SH-SY5Y (cell line): ENCODE measurements around the gene CREB3L1.

Experiments used
- GATA2 ChIP-seq: IDR thresholded peaks from 2 replicates; pipeline ENCODE4 v1.6.1; 2011; ENCODE audit warnings: mild to moderate bottlenecking, low read depth, low read length
- GATA3 ChIP-seq: IDR thresholded peaks from 2 replicates; pipeline ENCODE4 v1.6.1; 2011; ENCODE audit warnings: low read depth, mild to moderate bottlenecking, low read length, moderate library complexity

The CREB3L1 gene

GRCh38 chr11:46273511-46274205 is 3.8 kb upstream of the CREB3L1 start:
- no peak for TF ChIP-seq GATA2
- TF ChIP-seq GATA3: no peak

- TF ChIP-seq GATA2: no peak
- no peak for TF ChIP-seq GATA3
These were observed 1.4 kb upstream of the CREB3L1 start for GRCh38 chr11:46275964-46276641.

DNA sequence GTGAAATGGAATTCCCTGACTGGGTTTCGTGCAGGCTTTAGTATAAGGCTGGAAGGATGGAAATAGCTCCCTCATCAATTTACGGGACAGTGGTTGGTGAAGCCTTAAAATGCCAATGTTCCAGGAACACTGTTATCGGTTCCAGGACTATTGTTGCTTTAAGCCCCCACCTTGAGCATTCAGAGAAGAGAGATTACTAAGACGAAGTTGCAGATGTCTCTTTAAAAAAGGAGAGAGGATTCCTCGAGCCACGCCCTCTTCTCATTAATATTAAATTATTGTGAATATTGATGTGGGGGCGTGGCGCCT is 195 bp upstream of the CREB3L1 start:
- TF ChIP-seq GATA2 (no peak), GATA3 (no peak)

GRCh38 chr11:46278387-46279125 is 1.1 kb downstream of the CREB3L1 start:
- TF ChIP-seq GATA3: no peak
- TF ChIP-seq GATA2: no peak

- TF ChIP-seq GATA3 (no peak), GATA2 (no peak)
These were observed 2.0 kb downstream of the CREB3L1 start for GRCh38 chr11:46279126-46280099.

DNA sequence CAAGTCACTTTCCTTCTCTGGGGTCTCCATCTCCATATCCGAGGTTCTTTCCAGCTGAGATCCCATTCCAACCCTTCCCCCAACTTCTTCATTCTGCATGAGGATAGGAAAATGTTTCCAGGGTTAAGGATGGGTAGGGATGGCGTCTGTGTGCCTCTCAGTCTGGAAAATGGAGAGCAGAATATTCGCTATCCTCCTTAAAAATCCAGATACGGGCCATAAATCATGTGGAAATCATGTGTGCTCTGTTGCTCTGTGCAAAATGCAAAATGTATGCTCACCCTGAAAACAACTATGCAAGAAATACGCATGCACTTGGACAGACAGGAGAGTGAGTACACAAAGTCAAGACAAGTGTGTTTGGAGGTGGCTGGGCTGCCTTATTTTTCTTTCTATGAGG is 3.2 kb downstream of the CREB3L1 start:
- no peak for TF ChIP-seq GATA3
- TF ChIP-seq GATA2: no peak

DNA sequence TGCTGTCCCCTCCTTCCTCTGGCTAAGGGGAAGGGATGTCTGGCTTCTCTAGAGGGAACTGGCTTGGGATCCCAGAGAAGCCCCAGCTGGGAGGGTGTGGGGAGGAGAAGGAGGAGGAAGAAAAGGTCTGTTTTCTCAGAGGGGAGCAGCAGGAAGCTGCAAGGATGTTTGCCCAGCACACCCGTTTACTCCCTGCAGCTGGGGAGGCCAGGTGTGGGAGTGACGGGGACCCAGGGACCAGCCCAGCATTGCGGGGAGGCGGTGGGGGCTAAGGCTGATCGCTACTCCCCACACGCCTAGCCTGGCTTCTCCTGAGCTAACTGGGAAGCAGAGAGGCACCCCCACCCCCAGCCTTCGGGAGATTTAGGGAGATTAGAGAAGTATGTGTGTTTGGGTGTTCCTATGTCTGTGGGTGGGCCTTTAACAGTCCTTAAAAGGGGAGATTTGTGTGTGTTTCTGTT is 3.9 kb downstream of the CREB3L1 start:
- TF ChIP-seq GATA2 (no peak), GATA3 (no peak)

DNA sequence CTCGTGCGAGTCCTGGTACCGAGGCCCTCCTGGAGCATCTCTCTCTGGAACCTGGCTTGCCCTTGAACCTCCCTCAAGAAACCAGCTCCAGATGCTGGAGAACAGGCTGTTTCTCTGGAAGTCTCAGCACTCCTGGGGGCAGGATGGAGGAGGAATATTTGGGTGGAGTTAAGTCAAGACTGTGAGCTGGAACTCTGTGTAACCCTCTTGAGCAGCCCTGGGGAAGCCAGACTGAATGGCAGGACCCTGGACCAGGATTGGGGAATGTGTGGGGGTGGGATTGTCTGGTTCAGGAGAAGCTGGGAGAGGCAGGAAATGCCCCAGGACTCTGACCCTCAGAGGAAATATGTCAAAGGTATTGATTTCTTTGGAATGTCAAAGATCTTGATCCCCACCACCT is 7.7 kb downstream of the CREB3L1 start:
- TF ChIP-seq GATA2: no peak
- TF ChIP-seq GATA3: no peak

DNA sequence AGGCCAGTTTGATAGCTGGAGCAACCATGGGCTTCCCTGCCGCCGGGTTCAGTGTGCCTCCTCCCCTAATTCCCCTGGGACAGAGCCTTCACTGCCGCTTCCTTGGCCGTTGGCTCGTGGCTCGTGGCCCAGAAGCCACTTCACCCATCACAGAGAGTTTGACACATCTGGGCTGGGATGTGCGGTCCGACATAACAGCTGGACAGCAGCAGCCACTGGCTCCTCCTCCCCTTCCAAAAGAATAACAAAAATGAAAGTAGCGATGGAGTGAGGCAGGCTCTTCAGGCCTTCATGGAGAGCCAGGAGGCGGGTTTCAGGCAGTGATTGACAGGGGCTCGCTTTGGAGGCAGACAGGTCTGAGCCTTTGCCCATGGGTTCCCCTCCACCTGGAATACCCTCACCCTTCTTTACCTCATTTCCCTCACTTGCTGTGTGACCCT is 8.2 kb downstream of the CREB3L1 start:
- TF ChIP-seq GATA3 (no peak), GATA2 (no peak)

DNA sequence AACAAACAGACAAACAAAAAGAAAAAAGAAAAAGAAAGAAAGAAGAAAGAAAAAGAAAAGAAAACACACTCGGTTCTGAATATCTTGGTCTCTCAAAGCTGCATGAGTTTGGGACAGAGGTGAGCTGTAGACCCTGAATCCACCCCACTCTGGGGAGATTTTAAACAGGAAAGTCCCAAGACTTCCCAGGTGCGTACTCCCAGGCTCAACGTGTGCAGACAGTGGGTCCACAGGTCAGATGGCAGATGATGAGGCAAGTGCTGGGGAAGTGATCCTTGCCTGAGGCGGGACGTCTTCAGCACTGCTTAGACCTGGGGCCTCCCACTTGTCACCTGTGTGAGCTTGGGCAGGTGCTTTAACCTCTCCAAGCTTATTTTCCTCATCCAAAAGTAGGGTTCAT is 9.3 kb downstream of the CREB3L1 start:
- TF ChIP-seq GATA2: no peak
- no peak for TF ChIP-seq GATA3

DNA sequence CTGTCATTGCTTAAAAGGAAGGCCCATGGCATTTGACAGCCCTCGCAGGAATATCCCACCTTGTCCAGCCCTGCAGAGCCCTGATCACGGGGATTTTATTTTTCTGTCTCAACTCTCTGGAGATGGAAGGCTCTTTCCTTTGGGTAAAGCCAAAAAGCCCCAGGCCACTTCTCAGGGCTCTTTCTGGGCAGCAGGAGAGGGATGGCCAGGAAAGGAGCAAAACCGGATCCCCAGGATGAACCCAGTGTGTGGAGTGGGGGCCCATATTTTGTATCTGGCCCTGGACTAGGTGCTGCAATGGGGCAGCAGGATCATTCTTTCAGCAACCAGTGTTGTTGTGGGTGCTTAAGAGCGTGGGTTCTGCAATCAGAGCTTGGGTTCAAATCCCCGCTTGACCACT is 11.0 kb downstream of the CREB3L1 start:
- TF ChIP-seq GATA3 (no peak), GATA2 (no peak)

DNA sequence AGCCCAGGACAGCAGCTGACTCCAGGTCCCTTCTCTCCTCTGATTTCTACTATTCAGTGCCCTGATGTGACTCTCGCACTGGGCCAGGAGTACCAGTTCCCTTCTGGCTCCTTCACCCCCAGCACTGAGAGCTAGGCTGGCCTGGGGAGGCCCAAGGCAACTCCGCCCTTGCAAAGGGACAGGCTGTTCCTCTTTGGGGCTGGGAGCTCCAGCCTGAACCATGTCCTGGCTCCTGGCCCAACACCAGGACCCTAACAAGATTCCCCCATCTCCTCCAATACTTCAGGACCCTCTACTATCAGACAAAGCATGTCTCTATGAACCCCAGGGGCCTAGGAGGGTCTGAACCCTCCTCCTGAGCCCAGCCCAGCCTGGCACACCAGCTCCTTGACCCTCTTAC is 12.5 kb downstream of the CREB3L1 start:
- TF ChIP-seq GATA2: no peak
- no peak for TF ChIP-seq GATA3

DNA sequence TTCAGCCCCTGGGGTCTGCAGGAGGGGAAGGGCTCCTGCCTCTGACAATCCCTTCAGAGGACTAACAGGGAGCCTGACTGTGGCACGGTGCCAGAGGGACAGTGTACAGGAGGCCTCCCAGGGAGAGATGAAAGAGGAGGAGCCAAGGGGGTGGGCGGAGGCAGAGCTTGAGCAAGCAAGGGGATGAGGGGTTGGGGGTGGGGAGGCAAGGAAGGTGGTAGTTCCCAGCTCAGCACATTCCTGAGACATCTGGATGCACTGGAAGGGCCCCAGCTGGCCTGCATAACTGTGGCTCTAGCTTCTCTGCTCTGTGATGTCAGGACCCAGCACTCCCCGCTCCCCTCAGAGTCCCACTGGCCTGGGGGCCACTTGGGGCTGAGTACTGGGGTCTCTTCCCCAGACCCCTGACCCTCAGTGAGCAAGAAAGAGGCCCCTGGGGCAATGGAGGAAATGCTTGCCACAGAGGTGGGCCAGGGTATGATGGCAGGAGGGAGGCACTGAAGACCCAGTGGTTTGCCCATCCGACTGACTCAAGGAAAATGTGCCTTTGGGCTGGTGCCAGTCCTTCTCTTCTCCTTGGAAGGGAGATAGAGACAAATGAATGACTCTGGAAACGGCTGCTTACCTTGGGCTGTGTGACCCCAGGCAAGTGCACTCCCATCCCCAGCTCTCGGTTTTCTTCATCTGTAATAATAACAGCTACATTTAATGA is 13.3 kb downstream of the CREB3L1 start:
- no peak for TF ChIP-seq GATA3
- TF ChIP-seq GATA2: no peak
